HG03159 (cell line): ENCODE results near the gene ZSWIM6.
A peak's percentile ranks its signal among the peaks of the same experiment; 100 is the strongest.
"Not testable (repeated sequence)": the region's sequence is repeated elsewhere in the genome, so short reads cannot be mapped to it uniquely, and the experiment has no call there.

Experiments
- ATAC-seq: cut with Tn5 transposase; IDR thresholded peaks from one replicate; pipeline ENCODE4 v1.9.1; 2021; ENCODE audit warnings: mild to moderate bottlenecking, moderate library complexity; ENCODE audit not compliant: unreplicated experiment

ZSWIM6 gene

DNA sequence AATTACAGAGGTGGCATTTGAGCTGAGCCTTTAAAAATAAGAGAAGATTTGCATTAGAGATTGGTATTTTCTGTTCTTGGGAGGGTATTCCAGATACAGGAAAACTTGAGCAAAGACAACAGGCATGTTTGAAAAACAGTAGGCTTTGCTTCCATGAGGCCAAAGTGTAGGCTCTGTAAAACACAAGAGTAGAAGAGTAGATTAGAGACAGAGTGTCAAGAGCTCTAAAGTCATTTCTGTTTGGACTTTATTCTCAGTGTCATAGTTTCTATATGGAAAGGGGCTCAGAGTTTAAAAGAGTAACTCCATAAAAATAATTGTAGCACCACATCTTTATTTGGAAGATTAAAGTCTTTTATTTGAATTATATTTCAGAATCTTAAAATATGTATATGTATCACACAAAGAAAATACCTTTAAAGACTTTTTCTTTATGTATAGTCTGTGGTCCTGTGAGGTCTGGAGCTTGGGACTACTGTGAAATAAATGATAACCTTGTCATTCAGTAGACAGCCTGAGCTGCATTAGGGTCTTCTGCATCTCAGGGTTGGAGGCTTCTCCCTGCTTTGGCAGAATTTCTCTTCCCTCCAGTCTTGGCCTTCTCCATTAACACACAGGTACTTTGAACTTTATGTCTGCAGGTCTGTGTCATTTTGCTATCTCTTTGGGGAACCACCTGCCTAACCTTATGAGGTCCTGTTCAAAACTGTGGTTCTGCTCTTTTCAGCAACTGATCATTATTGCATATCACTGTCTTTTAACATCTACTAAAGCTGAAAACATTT is 73.6 kb downstream of the ZSWIM6 start:
- ATAC-seq = no peak

DNA sequence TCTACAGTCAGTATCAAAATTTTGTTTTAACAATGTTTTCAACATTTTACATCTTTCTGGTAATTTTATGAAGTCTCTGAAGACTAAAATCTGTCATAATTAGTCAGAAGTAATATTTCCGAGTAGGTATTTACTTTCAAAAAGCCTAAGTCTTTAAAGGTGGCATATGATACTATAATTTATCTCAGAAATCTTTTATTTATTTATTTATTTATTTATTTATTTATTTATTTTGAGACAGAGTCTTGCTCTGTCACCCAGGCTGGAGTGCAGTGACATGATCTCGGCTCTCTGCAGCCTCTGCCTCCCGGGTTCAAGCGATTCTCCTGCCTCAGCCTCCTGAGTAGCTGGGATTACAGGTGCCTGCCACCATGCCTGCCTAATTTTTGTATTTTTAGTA is 74.4 kb downstream of the ZSWIM6 start:
- ATAC-seq = not testable (repeated sequence)

GRCh38 chr5:61407706-61408270 is 75.7 kb downstream of the ZSWIM6 start:
- no peak for ATAC-seq

- peak; percentile 99 for ATAC-seq
Observed at GRCh38 chr5:61408476-61409168, 76.6 kb downstream of the ZSWIM6 start.

GRCh38 chr5:61409568-61409967 is 77.5 kb downstream of the ZSWIM6 start:
- ATAC-seq = no peak

DNA sequence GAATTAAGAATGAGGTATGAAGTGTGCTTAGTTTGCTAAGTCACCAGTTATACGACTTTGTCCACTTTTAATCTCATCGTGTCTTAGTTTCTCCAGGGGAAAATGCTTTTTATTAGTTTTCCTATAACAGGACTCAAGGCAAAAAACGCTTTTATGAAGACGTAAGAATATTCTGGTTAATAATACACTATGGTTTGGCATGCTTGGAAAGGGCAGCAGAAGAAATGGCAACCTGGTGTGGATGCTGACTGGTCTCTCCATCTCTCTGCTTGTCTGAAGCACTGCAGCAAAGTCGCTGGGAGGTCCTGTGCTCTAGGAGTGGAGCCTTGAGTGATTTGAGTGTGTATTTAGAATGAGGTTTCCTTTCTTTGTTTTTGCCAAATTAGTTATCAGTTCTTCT is 78.8 kb downstream of the ZSWIM6 start:
- ATAC-seq = no peak

- no peak for ATAC-seq
Observed at GRCh38 chr5:61412361-61412760, 80.3 kb downstream of the ZSWIM6 start.

GRCh38 chr5:61413205-61413604 is 81.1 kb downstream of the ZSWIM6 start:
- not testable (repeated sequence) for ATAC-seq

- ATAC-seq = no peak
Observed at GRCh38 chr5:61414806-61415205, 82.7 kb downstream of the ZSWIM6 start.

GRCh38 chr5:61416010-61416409 is 84.0 kb downstream of the ZSWIM6 start:
- no peak for ATAC-seq

DNA sequence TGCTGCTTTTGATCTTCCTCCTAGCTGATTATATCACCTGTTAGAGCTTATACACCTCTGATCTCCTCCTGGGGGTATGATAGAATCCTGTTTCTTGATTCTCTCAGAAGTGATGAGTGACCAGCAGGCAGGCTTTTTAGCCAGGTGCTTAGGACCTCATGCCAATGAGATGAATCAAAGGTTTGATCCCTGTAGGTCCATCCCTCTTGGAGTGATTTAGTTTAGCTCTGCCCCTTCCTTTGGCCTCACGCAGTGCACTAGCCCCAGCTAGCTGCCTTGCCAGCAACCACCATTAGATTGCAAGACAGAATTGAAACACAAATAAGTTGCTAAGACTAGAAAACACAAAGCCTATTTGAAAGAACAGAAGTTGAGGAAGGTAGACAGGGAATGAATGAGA is 84.4 kb downstream of the ZSWIM6 start:
- no peak for ATAC-seq

DNA sequence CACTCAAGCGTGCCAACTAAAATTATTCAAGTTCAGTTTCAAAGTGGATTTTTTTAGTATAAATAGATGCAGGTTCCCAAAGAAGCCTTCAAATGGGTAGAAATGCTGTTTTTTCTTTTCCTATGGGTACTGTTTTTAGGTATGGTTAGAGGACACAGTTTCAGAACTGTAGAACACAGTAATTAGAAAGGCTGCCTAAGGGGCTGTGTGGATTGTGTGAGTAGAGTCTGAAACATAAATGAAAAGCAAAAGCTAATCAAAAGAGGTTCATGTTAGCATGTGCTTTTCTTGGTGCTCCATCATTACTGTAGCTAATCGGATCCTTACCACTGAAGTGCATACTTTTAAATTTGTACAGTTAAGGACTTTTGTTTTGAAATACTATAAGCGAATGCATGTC is 85.3 kb downstream of the ZSWIM6 start:
- no peak for ATAC-seq

GRCh38 chr5:61417851-61418250 is 85.8 kb downstream of the ZSWIM6 start:
- ATAC-seq = no peak

DNA sequence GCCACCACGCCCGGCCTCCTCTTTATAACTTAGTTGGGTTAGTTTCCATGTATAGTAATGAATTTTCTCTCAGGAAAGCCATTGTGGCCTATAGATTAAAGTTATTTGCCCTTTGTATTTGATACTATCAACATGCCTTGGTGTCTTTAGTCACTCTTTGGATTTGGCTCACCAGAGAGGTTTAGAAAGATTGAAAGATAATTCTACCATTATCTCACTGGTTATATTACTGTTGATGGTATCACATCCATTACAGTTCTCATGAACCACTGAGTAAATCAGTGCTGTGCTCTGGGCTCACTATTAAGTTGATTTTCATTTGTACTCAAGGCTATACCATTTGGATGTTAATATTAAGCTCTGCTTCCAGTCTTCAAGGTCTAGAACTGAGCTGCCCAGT is 87.0 kb downstream of the ZSWIM6 start:
- no peak for ATAC-seq

- ATAC-seq = no peak
Observed at GRCh38 chr5:61420016-61420415, 88.0 kb downstream of the ZSWIM6 start.

DNA sequence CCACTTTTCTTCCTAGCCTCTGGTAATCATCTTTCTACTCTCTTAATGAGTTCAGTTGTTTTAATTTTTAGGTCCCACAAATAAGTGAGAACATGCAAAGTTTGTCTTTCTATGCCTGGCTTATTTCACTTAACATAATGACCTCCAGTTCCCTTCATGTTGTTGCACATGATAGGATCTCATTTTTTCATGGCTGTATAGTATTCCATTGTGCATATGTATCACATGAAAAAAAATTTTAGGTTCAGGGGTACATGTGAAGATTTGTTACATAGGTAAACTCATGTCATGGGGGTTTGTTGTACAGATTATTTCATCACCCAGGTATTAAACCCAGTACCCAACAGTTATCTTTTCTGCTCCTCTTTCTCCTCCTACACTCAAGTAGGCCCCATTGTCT is 89.2 kb downstream of the ZSWIM6 start:
- ATAC-seq = not testable (repeated sequence)

DNA sequence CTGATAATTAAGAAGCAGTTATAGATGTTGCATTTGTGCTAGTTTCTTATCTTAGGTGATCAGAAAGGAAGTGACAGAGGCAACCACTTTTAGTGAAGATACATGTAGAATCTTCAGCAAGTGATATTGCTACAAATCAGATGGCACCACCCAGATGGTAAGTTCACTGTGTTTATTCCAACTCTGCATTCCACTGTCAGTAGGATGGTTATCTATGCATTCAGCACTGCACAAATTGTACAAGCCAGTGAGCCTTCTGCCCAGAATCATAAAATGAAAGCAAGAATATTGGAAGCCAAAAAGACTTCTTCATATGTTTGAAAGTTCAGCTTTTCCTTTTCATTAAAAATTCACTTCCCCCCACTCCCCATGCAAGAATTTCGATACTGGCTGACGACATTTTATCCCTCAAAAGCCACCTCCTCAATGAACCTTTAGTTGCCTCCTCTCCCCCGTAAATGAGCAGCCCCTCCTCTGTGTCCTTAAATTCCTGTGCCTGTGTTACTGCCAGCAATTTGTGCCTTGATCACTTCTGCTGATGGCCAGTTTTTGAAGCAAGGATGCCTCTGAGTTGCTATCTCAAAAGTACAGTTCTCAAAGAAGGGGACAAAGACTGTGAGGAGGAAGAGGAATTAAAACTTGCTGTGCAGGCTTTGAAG is 91.6 kb downstream of the ZSWIM6 start:
- ATAC-seq = no peak

DNA sequence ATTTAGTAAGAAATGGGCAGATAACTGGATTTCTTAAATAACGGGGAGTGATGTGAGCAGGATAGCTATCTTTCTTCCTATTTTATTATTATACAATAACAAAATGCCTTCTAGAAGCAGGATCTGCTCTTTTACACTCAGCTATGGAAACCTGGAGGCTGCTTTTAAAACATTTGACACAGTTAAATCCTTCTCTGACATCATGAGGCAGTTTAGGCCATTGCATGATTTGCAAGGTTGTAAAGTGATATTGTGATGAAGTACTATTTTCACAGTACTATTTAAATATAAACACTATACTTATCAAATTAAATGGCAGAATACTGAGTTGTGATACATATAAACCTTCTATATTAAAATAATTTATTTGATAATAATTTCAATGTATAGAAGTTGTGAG is 93.9 kb downstream of the ZSWIM6 start:
- ATAC-seq = no peak

GRCh38 chr5:61429906-61430305 is 97.8 kb downstream of the ZSWIM6 start:
- no peak for ATAC-seq

GRCh38 chr5:61431923-61432620 is 100.0 kb downstream of the ZSWIM6 start:
- ATAC-seq = no peak

- ATAC-seq = no peak
Observed at GRCh38 chr5:61435368-61435767, 103.3 kb downstream of the ZSWIM6 start.
